Suprapubic skin (tissue), 3 donors: Measurements from ENCODE around the gene USP53.

Experiments
- CTCF ChIP-seq, 2 donors: fragments of 200-600 bp in 1 of 2; fragments of 450-650 bp in 1 of 2; sonication (generic) in 1 of 2; IDR thresholded peaks; one replicate each; pipeline ENCODE4 v1.5.1; 2016 to 2019; ENCODE audit warnings: antibody characterized with exemption in 2 of 2, mild to moderate bottlenecking in 1 of 2, moderate library complexity in 1 of 2
- POLR2AphosphoS5 ChIP-seq, 3 donors: sonication (generic); formaldehyde crosslinking; IDR thresholded peaks; one replicate each; pipeline ENCODE4 v1.6.1; 2017; ENCODE audit warnings: antibody characterized with exemption in 3 of 3

- TF ChIP-seq CTCF (IDR thresholded peaks at IDR 0.05) (no peak), POLR2AphosphoS5 (IDR thresholded peaks at IDR 0.05) (no peak)
These were observed 29.9 kb downstream of the USP53 start for GRCh38 chr4:119242417-119242816.
